Caco-2 (cell line): ENCODE data around the gene CHDH. TPM values are rescaled to one million over a fixed set of nuclear protein-coding genes. Genes with fewer than 3 reads are reported as not detected.
A peak's percentile ranks its signal among the peaks of the same experiment; 100 is the strongest.

Experiments
- BruUV-seq: library from RNA; stranded (reverse); fragments of 400-500 nt; replicated peaks from 2 replicates; lab custom pipeline; 2021; lab: Mats Ljungman, UMichigan
- CTCF ChIA-PET: fragments of 300-600 bp; sonication (Branson Sonifier 250); formaldehyde crosslinking; loops from one replicate; lab custom pipeline; 2022; ENCODE audit warnings: antibody characterized with exemption; lab: Charles Lee
- POLR2A ChIA-PET: fragments of 300-600 bp; sonication (Branson Sonifier 250); formaldehyde crosslinking; loops from one replicate; lab custom pipeline; 2022; ENCODE audit warnings: antibody characterized with exemption; lab: Charles Lee
- DNase-seq, 2 experiments: peaks; one replicate each; pipeline versions ENCODE4 v3.0.0 to v3.0.0-alpha.2; 2020 to 2022
- H3K27me3 ChIP-seq: replicated peaks from 2 replicates; pipeline ENCODE4 v1.6.0; 2011; ENCODE audit warnings: low read length; ENCODE audit not compliant: control insufficient read depth, insufficient read depth
- H3K36me3 ChIP-seq: 2 replicates; pipeline ENCODE4 v1.5.1; 2011; ENCODE audit warnings: low read length; ENCODE audit not compliant: control insufficient read depth, insufficient read depth
- H3K4me1 ChIP-seq: fragments of 250-450 bp; sonication (Bioruptor Pico); 2 replicates; pipeline ENCODE4 v1.5.1; 2020; ENCODE audit warnings: mild to moderate bottlenecking
- H3K4me3 ChIP-seq: 2 replicates; pipeline ENCODE4 v1.5.1; 2011; ENCODE audit warnings: low read depth, mild to moderate bottlenecking, control low read depth, low read length
- H3K9me3 ChIP-seq: fragments of 250-450 bp; sonication (Bioruptor Pico); 2 replicates; pipeline ENCODE4 v1.5.1; 2020; ENCODE audit warnings: mild to moderate bottlenecking, moderate library complexity
- H3K27ac Mint-ChIP-seq: one replicate; pipeline ENCODE4 v1.8.0; 2022; ENCODE audit warnings: mixed read lengths; ENCODE audit not compliant: unreplicated experiment
- H3K27me3 Mint-ChIP-seq: one replicate; pipeline ENCODE4 v1.8.0; 2022; ENCODE audit warnings: mixed read lengths; ENCODE audit not compliant: insufficient read depth, unreplicated experiment
- H3K36me3 Mint-ChIP-seq: one replicate; pipeline ENCODE4 v1.8.0; 2022; ENCODE audit warnings: mild to moderate bottlenecking, mixed read lengths; ENCODE audit not compliant: insufficient read depth, unreplicated experiment
- H3K4me1 Mint-ChIP-seq: one replicate; pipeline ENCODE4 v1.8.0; 2022; ENCODE audit warnings: low read depth, mixed read lengths; ENCODE audit not compliant: unreplicated experiment
- H3K4me3 Mint-ChIP-seq: one replicate; pipeline ENCODE4 v1.8.0; 2022; ENCODE audit warnings: mild to moderate bottlenecking, moderate library complexity, mixed read lengths; ENCODE audit not compliant: unreplicated experiment
- H3K9me3 Mint-ChIP-seq: one replicate; pipeline ENCODE4 v1.8.0; 2022; ENCODE audit warnings: mixed read lengths; ENCODE audit not compliant: unreplicated experiment
- CTCF ChIP-seq, 2 experiments: fragments of 200-600 bp in 1 of 2; IDR thresholded peaks; 1 replicate in 1 of 2; 2 replicates in 1 of 2; pipeline versions ENCODE4 v1.5.1 to v1.8.0; 2011 to 2022; ENCODE audit warnings: antibody characterized with exemption in 1 of 2, control low read depth in 1 of 2, inconsistent platforms in 1 of 2, low read depth in 1 of 2, low read length in 1 of 2, mild to moderate bottlenecking in 1 of 2, moderate library complexity in 1 of 2; ENCODE audit not compliant: insufficient read depth in 1 of 2, severe bottlenecking in 1 of 2, unreplicated experiment in 1 of 2
- intact Hi-C: fragments of 100-400 bp; cut with micrococcal nuclease; formaldehyde crosslinking; loops from one replicate; pipeline ENCODE4 v1.10.0; 2022; ENCODE audit not compliant: unreplicated experiment
- total RNA-seq: library from RNA; stranded (reverse); gene quantifications from 2 replicates; pipeline ENCODE4 v1.2.3, GENCODE V29; 2022

CHDH gene
- total RNA-seq, 1 experiment from 2014 or later: 32.4 TPM

- no TSS peak for BruUV-seq
- peak overlapping the region; percentile 20 for H3K27ac Mint-ChIP-seq
- 0 out of 2 replicates have a peak, but pooled peaks cover 4% of the 10 kb centered on the region for H3K4me1 ChIP-seq
- CTCF ChIA-PET: no interaction called here
- DNase-seq: no peak
- POLR2A ChIA-PET: no interaction called here
- no peaks in the 10 kb centered on the region for H3K36me3 Mint-ChIP-seq
- no peak overlapping the region for H3K4me3 Mint-ChIP-seq
- H3K27me3 Mint-ChIP-seq: no peaks in the 10 kb centered on the region
- H3K27me3 ChIP-seq: no peaks in the 10 kb centered on the region
- H3K4me1 Mint-ChIP-seq: peaks cover 8% of the 10 kb centered on the region
- intact Hi-C loops: no loop called here
- H3K36me3 ChIP-seq: peaks cover 11% of the 10 kb centered on the region
- no peak for TF ChIP-seq CTCF (IDR thresholded peaks at IDR 0.05; ENCODE audit: insufficient read depth in 1 of 2, low read depth in 1 of 2, low read length in 1 of 2, severe bottlenecking in 1 of 2, unreplicated experiment in 1 of 2)
- H3K4me3 ChIP-seq: no peak overlapping the region
- H3K9me3 ChIP-seq: no peaks in the 10 kb centered on the region
- no peaks in the 10 kb centered on the region for H3K9me3 Mint-ChIP-seq
Measured at GRCh38 chr3:53823956-53824657, 22.1 kb downstream of the CHDH start.

DNA sequence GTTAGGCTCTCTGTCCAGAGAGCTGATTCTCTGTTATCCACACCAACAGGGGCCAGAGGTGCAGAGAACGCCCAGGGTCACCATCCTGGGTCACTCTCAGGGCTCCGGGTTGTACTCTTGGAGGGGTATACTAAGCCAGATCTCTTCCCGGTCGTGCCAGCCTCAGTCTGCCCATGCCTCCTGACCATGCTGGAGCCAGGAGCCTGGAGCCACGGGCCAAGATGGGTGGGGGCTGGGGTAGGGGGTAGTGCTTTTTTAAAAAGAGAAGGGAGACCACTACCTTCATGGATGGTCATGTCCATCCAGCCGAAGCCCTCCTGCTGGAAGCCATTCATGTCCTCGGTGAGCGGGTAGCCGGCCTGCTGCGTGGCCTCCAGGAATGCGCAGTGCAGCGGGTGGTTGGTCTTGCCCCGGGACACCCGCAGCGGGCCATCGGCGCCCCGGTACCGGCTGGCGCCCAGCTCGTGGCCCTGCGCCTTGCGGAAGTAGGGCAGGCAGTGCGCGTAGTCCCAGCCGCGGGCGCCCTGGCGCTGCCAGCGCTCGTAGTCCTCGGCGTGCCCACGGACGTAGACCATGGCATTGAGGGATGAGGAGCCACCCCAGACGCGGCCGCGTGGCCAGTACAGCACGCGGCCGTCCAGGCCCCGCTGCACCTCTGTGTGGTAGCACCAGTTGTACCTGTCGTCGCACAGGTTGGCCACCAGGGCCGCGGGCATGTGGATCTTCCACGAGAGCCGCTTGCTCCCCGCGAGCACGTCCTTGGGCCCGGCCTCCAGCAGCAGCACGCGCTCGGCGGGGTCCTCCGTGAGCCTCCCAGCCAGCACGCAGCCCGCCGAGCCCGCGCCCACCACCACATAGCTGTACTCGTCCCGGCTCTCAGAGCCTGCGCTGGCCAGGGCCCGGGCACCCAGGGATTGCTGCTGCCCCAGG, 22.9 kb downstream of the CHDH start:
- no peak for DNase-seq
- H3K4me1 ChIP-seq: 0 out of 2 replicates have a peak, but pooled peaks cover 4% of the 10 kb centered on the region
- ChIA-PET POLR2A (no interaction called here), CTCF (no interaction called here)
- H3K9me3 ChIP-seq: no peaks in the 10 kb centered on the region
- H3K27me3 ChIP-seq: no peaks in the 10 kb centered on the region
- no peaks in the 10 kb centered on the region for H3K27me3 Mint-ChIP-seq
- no peaks in the 10 kb centered on the region for H3K36me3 Mint-ChIP-seq
- no peak overlapping the region for H3K4me3 ChIP-seq
- no peak overlapping the region for H3K4me3 Mint-ChIP-seq
- H3K36me3 ChIP-seq: peaks cover 14% of the 10 kb centered on the region
- no peaks in the 10 kb centered on the region for H3K9me3 Mint-ChIP-seq
- peaks cover 8% of the 10 kb centered on the region for H3K4me1 Mint-ChIP-seq
- TF ChIP-seq CTCF (IDR thresholded peaks at IDR 0.05; ENCODE audit: insufficient read depth in 1 of 2, low read depth in 1 of 2, low read length in 1 of 2, severe bottlenecking in 1 of 2, unreplicated experiment in 1 of 2): no peak
- intact Hi-C loops: no loop called here
- no peak overlapping the region for H3K27ac Mint-ChIP-seq
- no TSS peak for BruUV-seq

DNA sequence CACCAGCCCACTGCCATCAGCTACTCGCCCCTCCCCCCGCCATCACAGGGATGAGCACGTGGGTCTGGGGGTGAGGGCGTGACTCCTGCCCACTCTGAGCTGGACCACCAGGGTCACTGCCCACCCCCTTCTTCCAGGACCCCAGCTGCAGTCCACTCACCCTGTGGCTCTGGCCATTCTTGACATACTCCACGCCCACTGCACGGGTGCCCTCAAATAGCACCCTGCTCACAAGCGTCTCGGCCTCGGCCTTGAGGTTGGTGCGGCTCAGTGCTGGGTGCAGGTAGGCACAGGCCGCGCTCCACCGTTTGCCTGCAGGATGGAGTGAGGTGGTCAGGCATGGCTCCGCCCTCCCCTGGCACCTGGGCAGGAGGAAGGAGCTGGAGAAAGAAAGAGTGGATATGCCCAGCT, 23.9 kb downstream of the CHDH start:
- H3K27me3 ChIP-seq: no peaks in the 10 kb centered on the region
- no TSS peak for BruUV-seq
- H3K27ac Mint-ChIP-seq: no peak overlapping the region

More for the DNA sequence above, 23.9 kb downstream of the CHDH start:
- no peak overlapping the region for H3K4me3 ChIP-seq
- Mint-ChIP-seq H3K4me1 (peaks cover 8% of the 10 kb centered on the region), H3K4me3 (no peak overlapping the region), H3K9me3 (no peaks in the 10 kb centered on the region), H3K36me3 (no peaks in the 10 kb centered on the region), H3K27me3 (no peaks in the 10 kb centered on the region)
- H3K36me3 ChIP-seq: peaks cover 16% of the 10 kb centered on the region
- CTCF ChIA-PET: interaction anchor here (0.6 kb wide), 1 partner anchor 273 kb away, joined by 3 read pairs; no protein-coding TSS in a partner anchor
- TF ChIP-seq CTCF (IDR thresholded peaks at IDR 0.05; ENCODE audit: insufficient read depth in 1 of 2, low read depth in 1 of 2, low read length in 1 of 2, severe bottlenecking in 1 of 2, unreplicated experiment in 1 of 2): no peak
- POLR2A ChIA-PET: no interaction called here
- no peaks in the 10 kb centered on the region for H3K9me3 ChIP-seq
- DNase-seq: no peak
- H3K4me1 ChIP-seq: 0 out of 2 replicates have a peak, but pooled peaks cover 4% of the 10 kb centered on the region
- intact Hi-C loops: no loop called here
